AG09319 (cell line): ENCODE results near the gene DDX10.

ENCODE experiments used
- DNase-seq: peaks from one replicate; pipeline ENCODE4 v3.0.0-alpha.2; 2010; ENCODE audit warnings: low read depth; ENCODE audit errors: extremely low read depth
- CTCF ChIP-seq: IDR thresholded peaks from 2 replicates; pipeline ENCODE4 v1.5.1; 2011; ENCODE audit warnings: low read depth, mild to moderate bottlenecking, inconsistent platforms, low read length, moderate library complexity

DDX10 gene

GRCh38 chr11:108788565-108789199 lies 123.8 kb downstream of the DDX10 start:
- peak; percentile 48 for TF ChIP-seq CTCF
- no peak for DNase-seq

- TF ChIP-seq CTCF = no peak
- DNase-seq = no peak
Observed at GRCh38 chr11:108790501-108791299, 125.8 kb downstream of the DDX10 start.

GRCh38 chr11:108793138-108793537 lies 128.3 kb downstream of the DDX10 start:
- DNase-seq = no peak
- no peak for TF ChIP-seq CTCF

- no peak for TF ChIP-seq CTCF
- DNase-seq = no peak
Observed at GRCh38 chr11:108793611-108794010, 128.7 kb downstream of the DDX10 start.

GRCh38 chr11:108796551-108796950 lies 131.7 kb downstream of the DDX10 start:
- no peak for DNase-seq
- TF ChIP-seq CTCF = no peak

GRCh38 chr11:108797578-108798100 lies 132.8 kb downstream of the DDX10 start:
- no peak for TF ChIP-seq CTCF
- no peak for DNase-seq

- no peak for DNase-seq
- TF ChIP-seq CTCF = no peak
Observed at GRCh38 chr11:108802492-108802891, 137.6 kb downstream of the DDX10 start.
